ENCODE results near the gene SLC2A5.
A peak's percentile ranks its signal among the peaks of the same experiment; 100 is the strongest.
"Not testable (repeated sequence)": the region's sequence is repeated elsewhere in the genome, so short reads cannot be mapped to it uniquely, and the experiment has no call there.

Gene SLC2A5

DNA sequence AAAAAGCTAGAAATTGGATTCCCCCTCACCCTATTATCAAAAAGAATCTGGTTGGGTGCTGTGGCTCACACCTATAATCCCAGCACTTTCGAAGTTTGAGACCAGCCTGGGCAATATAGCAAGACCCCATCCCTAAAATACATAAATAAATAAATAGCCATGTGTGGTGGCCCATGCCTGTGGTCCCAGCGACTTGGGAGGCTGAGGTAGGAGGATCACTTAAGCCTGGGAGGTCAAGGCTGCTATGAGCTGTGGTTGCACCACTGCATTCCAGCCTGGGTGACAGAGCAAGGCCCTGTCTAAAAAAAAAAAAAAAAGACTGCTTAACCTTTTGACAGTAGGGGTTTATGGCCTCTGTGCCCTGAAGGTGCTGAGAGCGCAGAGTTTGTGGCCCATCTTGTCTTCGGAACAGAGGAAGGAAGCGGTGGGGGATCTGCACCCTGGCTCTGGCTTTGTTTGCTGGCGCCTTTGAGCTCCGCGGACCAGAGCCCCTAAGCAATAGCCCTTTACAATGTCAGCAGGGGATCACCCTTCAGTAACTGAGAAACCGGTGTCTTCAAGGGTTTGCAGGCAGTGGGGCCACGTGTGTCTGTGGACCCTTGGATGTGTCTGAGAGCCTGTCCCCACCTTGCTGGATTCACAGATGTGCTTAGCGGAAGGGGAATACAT lies 65.3 kb downstream of the SLC2A5 start:
- no peak for DNase-seq

GRCh38 chr1:9002215-9002560 lies 67.2 kb downstream of the SLC2A5 start:
- DNase-seq: not testable (repeated sequence)

- DNase-seq: not testable (repeated sequence)
Observed at GRCh38 chr1:9001534-9002214, 67.8 kb downstream of the SLC2A5 start.

- DNase-seq: not testable (repeated sequence)
Observed at GRCh38 chr1:8993962-8994675, 75.3 kb downstream of the SLC2A5 start.

DNA sequence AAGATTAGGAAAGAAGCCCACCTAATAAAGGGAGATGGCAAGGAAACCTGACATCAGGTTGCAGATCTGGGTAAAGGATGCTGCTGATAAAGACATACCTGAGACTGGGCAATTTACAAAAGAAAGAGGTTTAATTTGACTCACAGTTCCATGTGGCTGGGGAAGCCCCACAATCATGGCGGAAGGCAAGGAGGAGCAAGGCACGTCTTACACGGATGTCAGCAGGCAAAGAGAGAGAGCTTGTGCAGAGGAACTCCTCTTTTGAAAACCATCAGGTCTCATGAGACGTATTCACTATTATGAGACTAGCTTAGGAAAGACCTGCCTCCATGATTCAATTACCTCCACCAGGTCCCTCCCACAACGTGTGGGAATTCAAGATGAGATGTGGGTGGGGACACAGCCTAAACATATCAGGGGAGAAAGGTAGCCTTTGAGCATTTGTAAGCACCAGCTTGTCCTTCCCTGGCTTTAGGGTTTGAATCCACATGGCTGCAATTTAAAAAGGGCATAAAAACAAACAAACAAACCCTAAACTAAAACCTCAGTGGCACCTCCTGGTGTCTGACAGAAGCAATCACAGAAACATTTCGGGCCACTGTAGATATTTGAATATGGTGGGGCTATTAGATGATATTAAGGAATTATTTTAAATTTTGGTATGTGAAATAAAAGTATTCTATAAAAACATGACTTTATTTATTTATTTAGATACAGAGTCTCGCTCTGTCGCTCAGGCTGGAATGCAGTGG lies 76.3 kb downstream of the SLC2A5 start:
- no peak for DNase-seq

DNA sequence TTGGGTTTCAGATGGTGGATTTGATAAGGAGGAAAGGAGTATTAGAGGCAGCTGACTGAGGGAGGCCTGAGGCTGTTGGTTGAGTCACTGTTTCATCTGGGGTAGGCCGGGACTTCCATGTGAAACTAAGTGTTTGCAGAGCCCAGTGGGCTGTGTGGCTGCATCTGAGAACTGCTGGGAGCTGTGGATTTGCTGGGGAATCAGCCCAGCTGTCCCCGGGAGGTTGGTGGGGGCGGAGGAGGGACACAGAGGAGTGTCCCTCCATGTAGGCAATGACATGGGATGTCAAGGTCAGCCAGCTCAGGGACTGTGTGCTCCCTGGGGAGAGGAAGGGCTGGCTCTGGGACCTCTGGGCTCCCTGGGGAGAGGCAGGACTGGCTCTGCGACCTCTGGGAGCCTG lies 79.6 kb downstream of the SLC2A5 start:
- no peak for DNase-seq

GRCh38 chr1:8989061-8989460 lies 80.4 kb downstream of the SLC2A5 start:
- DNase-seq: no peak

DNA sequence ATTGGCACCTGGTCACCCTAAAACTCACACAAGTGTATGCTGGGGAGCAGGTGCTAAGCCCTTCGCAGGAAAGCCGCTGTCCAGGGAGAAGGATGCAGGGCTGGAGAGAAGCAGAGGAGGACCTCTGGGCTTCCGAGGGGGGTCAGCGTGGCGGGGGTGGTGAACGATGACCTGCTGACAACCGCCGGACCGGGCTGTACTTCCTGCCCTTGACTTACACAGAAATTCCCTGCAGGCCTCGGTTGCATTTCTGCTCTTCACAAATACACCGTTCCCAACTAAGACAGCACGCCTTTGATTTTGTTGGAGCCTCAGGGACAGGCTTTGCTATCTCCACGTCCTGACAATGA lies 80.8 kb downstream of the SLC2A5 start:
- DNase-seq: no peak

GRCh38 chr1:8987881-8988617 lies 81.4 kb downstream of the SLC2A5 start:
- peak; percentile 25 to 72 for DNase-seq

DNA sequence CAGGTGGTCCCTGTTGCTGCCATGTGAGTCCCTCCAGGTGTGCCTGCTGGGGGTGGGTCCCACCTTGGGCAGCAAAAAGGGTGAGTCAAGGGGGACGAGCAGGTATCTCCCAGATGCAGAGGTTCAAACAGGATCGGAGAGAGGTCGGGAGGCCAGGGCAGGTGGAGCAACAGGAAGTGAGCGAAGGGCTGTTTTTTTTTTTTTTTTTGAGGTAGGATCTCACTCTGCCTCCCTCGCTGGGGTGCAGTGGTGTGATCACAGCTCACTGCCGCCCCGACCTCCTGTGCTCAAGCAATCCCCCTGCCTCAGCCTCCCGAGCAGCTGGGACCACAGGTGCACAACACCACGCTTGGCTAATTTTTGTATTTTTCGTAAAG lies 82.6 kb downstream of the SLC2A5 start:
- DNase-seq: no peak

- peak; percentile 91 to 96 for DNase-seq
Observed at GRCh38 chr1:8985915-8986813, 83.3 kb downstream of the SLC2A5 start.
